H1 (cell line): Measurements from ENCODE around the gene SF3B3. TPM values are rescaled to one million over a fixed set of nuclear protein-coding genes. Genes with fewer than 3 reads are reported as not detected.

Source experiments
- BCL11A ChIP-seq, 2 experiments: IDR thresholded peaks; one replicate each; pipeline ENCODE4 v1.6.1; 2011; ENCODE audit warnings: low read depth in 2 of 2, low read length in 2 of 2, mild to moderate bottlenecking in 2 of 2
- CBX8 ChIP-seq: fragments of 300-800, 300-1000 bp; sonication (generic); IDR thresholded peaks from 2 replicates; pipeline ENCODE4 v1.7.1; 2016; ENCODE audit warnings: low read depth, low read length, borderline replicate concordance
- SP2 ChIP-seq: IDR thresholded peaks from 2 replicates; pipeline ENCODE4 v1.6.1; 2012; ENCODE audit warnings: mild to moderate bottlenecking, low read length, inconsistent platforms
- TAF1 ChIP-seq: IDR thresholded peaks from 2 replicates; pipeline ENCODE4 v1.6.1; 2011; ENCODE audit warnings: mild to moderate bottlenecking, low read depth, low read length
- polyA plus RNA-seq, 7 experiments: library from polyadenylated mRNA; depleted of rRNA in 3 of 7; stranded (reverse) in 5 of 7; unstranded in 2 of 7; fragments of >200 nt in 5 of 7; fragments of 200-250 nt in 2 of 7; gene quantifications; 1 replicate in 5 of 7; 2 replicates in 1 of 7; 4 replicates in 1 of 7; pipeline versions ENCODE4 v1.2.1 to v1.2.3, GENCODE V29; 2011 to 2013; ENCODE audit warnings: missing spikeins in 2 of 7, mixed read lengths in 2 of 7
- total RNA-seq: library from RNA; stranded (reverse); fragmentation: NEBNext Ultra II Directional; extraction: Animal tissue kit (Norgen Biotek cat#: 25700); gene quantifications from 2 replicates; pipeline ENCODE4 v1.2.1, GENCODE V29; 2021
- TF ChIP-seq, protein P1 (sequence below): IDR thresholded peaks from 2 replicates; pipeline ENCODE4 v1.6.1; 2012; ENCODE audit warnings: inconsistent platforms

SF3B3 gene
- total and polyA plus RNA-seq, 2 of the 8 experiments (the other 6 are each of a cell fraction or from before 2014, with no cell fraction given), result 241 to 521 TPM

DNA sequence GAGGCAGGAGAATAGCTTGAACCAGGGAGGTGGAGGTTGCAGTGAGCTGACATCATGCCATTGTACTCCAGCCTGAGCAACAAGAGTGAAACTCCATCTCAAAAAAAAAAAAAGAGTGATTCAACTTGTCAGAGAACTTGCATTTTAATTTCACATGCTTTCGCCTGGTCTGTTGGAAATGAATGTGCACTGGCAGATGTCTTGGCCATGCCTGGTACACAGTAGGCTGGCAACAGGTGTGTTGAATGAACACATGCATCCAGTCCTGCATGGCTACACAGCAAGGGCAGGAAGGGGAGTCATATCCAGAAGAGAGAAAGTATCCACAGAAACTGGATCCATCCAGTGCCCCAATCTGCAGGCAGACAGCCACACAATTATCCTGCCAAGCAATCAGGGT lies 11.8 kb upstream of the SF3B3 start (continued):
- TF ChIP-seq CBX8 (no peak), SP2 (no peak), TAF1 (no peak), BCL11A (IDR thresholded peaks at IDR 0.05; ENCODE audit: low read depth in 2 of 2, low read length in 2 of 2) (no peak)
- TF ChIP-seq, protein P1, sequence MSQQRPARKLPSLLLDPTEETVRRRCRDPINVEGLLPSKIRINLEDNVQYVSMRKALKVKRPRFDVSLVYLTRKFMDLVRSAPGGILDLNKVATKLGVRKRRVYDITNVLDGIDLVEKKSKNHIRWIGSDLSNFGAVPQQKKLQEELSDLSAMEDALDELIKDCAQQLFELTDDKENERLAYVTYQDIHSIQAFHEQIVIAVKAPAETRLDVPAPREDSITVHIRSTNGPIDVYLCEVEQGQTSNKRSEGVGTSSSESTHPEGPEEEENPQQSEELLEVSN, result no peak
